ENCODE data around the gene KSR1. TPM values are rescaled to one million over a fixed set of nuclear protein-coding genes. Genes with fewer than 3 reads are reported as not detected.

Gene KSR1
- total RNA-seq, 1 experiment from 2014 or later: 88.9 TPM

- Mint-ChIP-seq H3K27ac (ENCODE audit: unreplicated experiment) (peak overlapping the region; percentile 92), H3K4me1 (ENCODE audit: low read depth, unreplicated experiment) (peaks cover 79% of the 10 kb centered on the region), H3K36me3 (ENCODE audit: insufficient read depth, unreplicated experiment) (peaks cover 58% of the 10 kb centered on the region), H3K4me3 (ENCODE audit: unreplicated experiment) (peak overlapping the region; percentile 82), H3K9me3 (ENCODE audit: unreplicated experiment) (peaks cover 22% of the 10 kb centered on the region), H3K27me3 (ENCODE audit: insufficient read depth, unreplicated experiment) (no peaks in the 10 kb centered on the region)
- no peak for DNase-seq
- intact Hi-C loops (cut with micrococcal nuclease; ENCODE audit: unreplicated experiment): loop anchor here (1.0 to 10.0 kb wide), 2 partner anchors 261 to 349 kb away; no protein-coding TSS in a partner anchor
- CTCF ChIA-PET: interaction anchor here (0.9 to 6.0 kb wide), 9 partner anchors 10 to 106 kb away, joined by 3 to 87 read pairs (median 10); partner anchors contain the start of gene KSR1
- no peak for TF ChIP-seq CTCF (IDR thresholded peaks at IDR 0.05; ENCODE audit: insufficient read depth in 1 of 2, low read depth in 1 of 2, low read length in 1 of 2, severe bottlenecking in 1 of 2, unreplicated experiment in 1 of 2)
- Histone ChIP-seq H3K36me3 (ENCODE audit: control insufficient read depth, insufficient read depth, low read length) (peaks cover 5% of the 10 kb centered on the region; the same call in 1 of the 2 replicates), H3K9me3 (peaks cover 10% of the 10 kb centered on the region), H3K27me3 (replicated peaks; ENCODE audit: control insufficient read depth, insufficient read depth, low read length) (no peaks in the 10 kb centered on the region), H3K4me1 (peaks cover 80% of the 10 kb centered on the region), H3K4me3 (ENCODE audit: low read depth, low read length) (no peak overlapping the region)
- BruUV-seq (replicated peaks): TSS peak; percentile 77
- POLR2A ChIA-PET: no interaction called here
Observed at GRCh38 chr17:27496005-27496404, 39.8 kb downstream of the KSR1 start.

- peaks cover 79% of the 10 kb centered on the region for H3K4me1 ChIP-seq
- Mint-ChIP-seq H3K4me1 (ENCODE audit: low read depth, unreplicated experiment) (peaks cover 77% of the 10 kb centered on the region), H3K27me3 (ENCODE audit: insufficient read depth, unreplicated experiment) (no peaks in the 10 kb centered on the region), H3K9me3 (ENCODE audit: unreplicated experiment) (peaks cover 22% of the 10 kb centered on the region), H3K4me3 (ENCODE audit: unreplicated experiment) (peak overlapping the region; percentile 82), H3K27ac (ENCODE audit: unreplicated experiment) (peak overlapping the region; percentile 92), H3K36me3 (ENCODE audit: insufficient read depth, unreplicated experiment) (peaks cover 61% of the 10 kb centered on the region)
- H3K36me3 ChIP-seq (ENCODE audit: control insufficient read depth, insufficient read depth, low read length): peaks cover 5% of the 10 kb centered on the region; the same call in 1 of the 2 replicates
- ChIA-PET CTCF (interaction anchor here (0.9 to 6.0 kb wide), 9 partner anchors 10 to 105 kb away, joined by 3 to 87 read pairs (median 10); partner anchors contain the start of gene KSR1), POLR2A (interaction anchor here (0.7 kb wide), 1 partner anchor 25 kb away, joined by 4 read pairs; no protein-coding TSS in a partner anchor)
- H3K27me3 ChIP-seq (replicated peaks; ENCODE audit: control insufficient read depth, insufficient read depth, low read length): no peaks in the 10 kb centered on the region
- peak; percentile 97 for DNase-seq
- peaks cover 13% of the 10 kb centered on the region for H3K9me3 ChIP-seq
- intact Hi-C loops (cut with micrococcal nuclease; ENCODE audit: unreplicated experiment): loop anchor here (1.0 to 10.0 kb wide), 2 partner anchors 262 to 349 kb away; no protein-coding TSS in a partner anchor
- no TSS peak for BruUV-seq (replicated peaks)
- H3K4me3 ChIP-seq (ENCODE audit: low read depth, low read length): peak overlapping the region; percentile 10; the same call in 1 of the 2 replicates
- peak in 1 of 2 experiments; percentile 34 for TF ChIP-seq CTCF (IDR thresholded peaks at IDR 0.05; ENCODE audit: insufficient read depth in 1 of 2, low read depth in 1 of 2, low read length in 1 of 2, severe bottlenecking in 1 of 2, unreplicated experiment in 1 of 2)
Observed at GRCh38 chr17:27496437-27496943, 40.2 kb downstream of the KSR1 start.

- H3K4me1 ChIP-seq: peaks cover 75% of the 10 kb centered on the region
- TF ChIP-seq CTCF (IDR thresholded peaks at IDR 0.05; ENCODE audit: insufficient read depth in 1 of 2, low read depth in 1 of 2, low read length in 1 of 2, severe bottlenecking in 1 of 2, unreplicated experiment in 1 of 2): no peak
- peak overlapping the region; percentile 10; the same call in 1 of the 2 replicates for H3K4me3 ChIP-seq (ENCODE audit: low read depth, low read length)
- H3K27ac Mint-ChIP-seq (ENCODE audit: unreplicated experiment): peak overlapping the region; percentile 92
- no TSS peak for BruUV-seq (replicated peaks)
- no peaks in the 10 kb centered on the region for H3K27me3 ChIP-seq (replicated peaks; ENCODE audit: control insufficient read depth, insufficient read depth, low read length)
- intact Hi-C loops (cut with micrococcal nuclease; ENCODE audit: unreplicated experiment): loop anchor here (1.0 to 10.0 kb wide), 2 partner anchors 262 to 348 kb away; no protein-coding TSS in a partner anchor
- H3K4me3 Mint-ChIP-seq (ENCODE audit: unreplicated experiment): peak overlapping the region; percentile 82
- peaks cover 66% of the 10 kb centered on the region for H3K36me3 Mint-ChIP-seq (ENCODE audit: insufficient read depth, unreplicated experiment)
- H3K27me3 Mint-ChIP-seq (ENCODE audit: insufficient read depth, unreplicated experiment): no peaks in the 10 kb centered on the region
- peaks cover 22% of the 10 kb centered on the region for H3K9me3 Mint-ChIP-seq (ENCODE audit: unreplicated experiment)
- no peak for DNase-seq
- ChIA-PET POLR2A (interaction anchor here (0.7 kb wide), 1 partner anchor 25 kb away, joined by 4 read pairs; no protein-coding TSS in a partner anchor), CTCF (interaction anchor here (0.9 to 6.0 kb wide), 9 partner anchors 10 to 105 kb away, joined by 3 to 87 read pairs (median 10); partner anchors contain the start of gene KSR1)
- H3K36me3 ChIP-seq (ENCODE audit: control insufficient read depth, insufficient read depth, low read length): peaks cover 5% of the 10 kb centered on the region; the same call in 1 of the 2 replicates
- peaks cover 72% of the 10 kb centered on the region for H3K4me1 Mint-ChIP-seq (ENCODE audit: low read depth, unreplicated experiment)
- peaks cover 18% of the 10 kb centered on the region for H3K9me3 ChIP-seq
Observed at GRCh38 chr17:27496971-27497370, 40.7 kb downstream of the KSR1 start.

Data from Caco-2 (cell line).